AG08396 (cell line): ENCODE measurements around the gene UBAC2.
A peak's percentile ranks its signal among the peaks of the same experiment; 100 is the strongest.
"Not testable (repeated sequence)": the region's sequence is repeated elsewhere in the genome, so short reads cannot be mapped to it uniquely, and the experiment has no call there.

Experiments used
- DNase-seq: peaks from one replicate; pipeline ENCODE4 v3.0.0; 2012; ENCODE audit warnings: low spot score, mixed read lengths

Gene UBAC2

GRCh38 chr13:99249178-99249577, 48.5 kb downstream of the UBAC2 start:
- not testable (repeated sequence) for DNase-seq

- not testable (repeated sequence) for DNase-seq
Observed at GRCh38 chr13:99249606-99250005, 49.0 kb downstream of the UBAC2 start.

DNA sequence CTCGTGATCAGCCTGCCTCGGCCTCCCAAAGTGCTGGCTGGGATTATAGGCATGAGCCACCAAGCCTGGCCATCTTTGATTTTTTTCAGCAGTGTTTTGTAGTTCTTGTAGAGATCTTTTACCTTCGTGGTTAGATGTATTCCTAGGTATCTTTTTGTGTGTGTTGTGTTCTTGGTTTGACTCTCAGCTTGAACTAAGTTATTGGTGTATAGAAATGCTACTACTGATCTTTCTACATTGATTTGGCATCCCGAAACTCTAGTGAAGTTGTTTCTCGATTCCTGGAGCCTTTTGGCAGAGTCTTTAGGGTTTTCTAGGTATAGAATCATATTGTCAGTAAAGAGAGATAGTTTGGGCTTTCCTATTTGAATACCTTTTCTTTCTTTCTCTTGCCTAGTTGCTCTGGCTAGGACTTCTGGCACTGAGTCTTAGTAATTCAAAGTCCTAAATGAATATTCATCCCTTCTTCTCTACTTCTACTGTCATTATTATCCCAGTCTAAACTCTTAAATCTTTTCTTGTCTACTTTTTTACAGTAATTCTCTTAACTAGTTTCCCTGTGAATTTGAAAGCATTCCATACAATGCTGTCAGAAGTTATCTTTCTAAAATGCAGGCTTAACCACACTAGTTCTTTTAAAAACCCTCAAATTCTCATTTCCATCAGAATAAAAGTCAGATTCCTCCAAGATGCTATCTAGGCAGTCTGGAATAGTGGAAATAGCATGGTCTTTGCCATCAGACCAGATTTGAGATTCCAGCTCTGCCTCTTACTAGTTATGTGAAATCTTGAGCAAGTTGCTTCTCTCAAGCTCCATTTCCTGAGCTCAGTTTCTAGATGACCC, 50.5 kb downstream of the UBAC2 start:
- DNase-seq, result no peak

- no peak for DNase-seq
Observed at GRCh38 chr13:99251921-99252320, 51.3 kb downstream of the UBAC2 start.

DNA sequence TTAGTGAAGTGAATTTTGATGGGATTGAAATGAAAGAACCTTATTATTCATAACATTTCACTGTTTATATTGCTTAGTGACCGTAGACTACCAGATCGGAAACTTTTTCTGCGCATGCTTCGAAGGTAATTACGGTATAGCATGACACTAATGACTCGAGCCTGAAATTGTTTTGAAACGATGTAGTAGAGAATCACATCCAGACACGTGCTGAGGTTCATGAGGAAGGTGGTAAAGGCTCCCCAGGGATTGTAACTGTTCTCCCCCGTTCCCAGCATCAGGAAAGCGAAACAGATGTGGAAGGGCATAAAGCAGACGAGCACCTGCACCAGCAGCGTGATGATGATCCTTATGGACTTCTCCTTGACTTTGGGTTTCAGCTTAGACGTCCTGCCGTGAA, 54.2 kb downstream of the UBAC2 start:
- DNase-seq, result no peak

DNA sequence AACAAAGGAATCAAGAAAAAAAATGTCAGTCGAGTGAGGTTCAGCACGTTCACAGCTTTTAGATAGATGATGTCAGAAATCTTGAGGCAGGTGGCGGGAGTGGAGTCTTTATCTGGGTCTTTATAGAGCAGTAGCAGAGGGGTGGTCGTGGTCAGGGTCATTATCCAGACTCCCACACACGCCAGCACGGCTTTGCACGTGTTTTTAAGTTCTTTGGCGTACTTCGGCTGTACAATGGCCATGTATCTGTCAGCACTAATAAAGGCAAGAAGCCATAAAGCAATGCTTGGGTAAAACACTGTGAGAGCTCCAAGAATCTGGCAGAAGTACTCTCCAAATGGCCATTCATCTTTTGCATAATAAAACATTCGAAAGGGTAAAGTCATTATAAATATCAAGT, 54.6 kb downstream of the UBAC2 start:
- DNase-seq, result no peak

DNA sequence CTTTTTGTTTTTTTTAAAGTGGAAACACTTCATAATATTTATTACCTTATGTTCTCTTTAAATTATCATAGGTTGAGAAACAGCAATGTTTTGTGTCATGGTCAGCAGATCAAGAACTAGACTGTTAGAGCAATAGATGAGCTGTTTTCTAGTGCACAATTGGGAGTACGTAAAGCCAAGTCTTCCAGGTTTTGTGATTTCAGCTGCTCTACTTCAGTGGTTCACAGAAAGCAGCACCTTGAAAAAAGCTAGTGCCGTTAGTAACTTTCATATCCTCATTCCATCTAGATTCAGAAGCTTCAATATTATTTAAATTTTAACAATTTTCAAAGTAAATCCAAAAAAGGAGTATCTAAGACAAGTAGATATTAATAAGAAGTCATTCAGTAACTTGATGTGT, 55.6 kb downstream of the UBAC2 start:
- DNase-seq, result no peak

- DNase-seq, result peak; percentile 14
Observed at GRCh38 chr13:99256709-99257108, 56.1 kb downstream of the UBAC2 start.

DNA sequence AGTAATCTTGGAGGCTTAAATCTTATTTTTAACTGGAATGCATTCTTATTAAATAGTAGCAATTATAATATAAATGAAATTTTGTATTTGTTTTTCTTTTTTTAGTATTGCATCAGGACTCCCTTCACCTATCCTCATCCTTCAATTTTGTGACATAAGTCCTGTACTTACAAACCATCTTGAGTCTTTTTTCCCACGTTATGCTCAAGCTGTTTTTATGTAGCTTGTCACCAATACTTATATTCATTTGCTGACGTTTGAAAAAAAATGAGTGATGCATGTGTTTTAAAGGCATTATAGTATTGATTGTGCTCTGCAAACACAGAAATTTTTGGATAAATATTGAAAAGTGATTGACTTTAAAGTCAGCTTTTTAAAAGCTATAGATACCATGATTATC, 56.6 kb downstream of the UBAC2 start:
- no peak for DNase-seq

GRCh38 chr13:99258210-99258860, 57.7 kb downstream of the UBAC2 start, which contains the start of gene GPR18:
Gene GPR18 (minus strand): TSS chr13:99258379. CDS start chr13:99255872, 2,507 bp downstream.
- DNase-seq, result no peak

DNA sequence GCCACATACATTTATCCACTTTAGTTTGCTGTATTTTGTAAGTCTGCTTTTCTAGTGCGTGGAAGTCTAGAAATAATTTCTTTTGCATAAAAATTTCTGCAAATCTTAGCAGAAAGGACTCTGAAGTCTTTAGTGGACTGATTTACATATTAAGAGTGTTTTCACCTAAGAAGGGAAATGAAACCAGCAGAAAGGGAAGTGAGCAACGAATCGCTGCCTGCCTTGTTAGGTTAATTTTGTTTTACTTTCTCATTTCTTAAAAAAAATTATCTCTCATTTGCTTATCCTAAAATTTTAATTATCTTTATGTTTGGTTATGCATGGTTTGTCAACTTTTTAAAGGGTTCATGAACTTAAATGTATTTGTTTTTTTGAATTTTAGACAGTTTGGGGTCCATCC, 58.3 kb downstream of the UBAC2 start:
- no peak for DNase-seq

- DNase-seq, result peak; percentile 10
Observed at GRCh38 chr13:99260216-99260615, 59.6 kb downstream of the UBAC2 start.

- no peak for DNase-seq
Observed at GRCh38 chr13:99261059-99261458, 60.4 kb downstream of the UBAC2 start.

DNA sequence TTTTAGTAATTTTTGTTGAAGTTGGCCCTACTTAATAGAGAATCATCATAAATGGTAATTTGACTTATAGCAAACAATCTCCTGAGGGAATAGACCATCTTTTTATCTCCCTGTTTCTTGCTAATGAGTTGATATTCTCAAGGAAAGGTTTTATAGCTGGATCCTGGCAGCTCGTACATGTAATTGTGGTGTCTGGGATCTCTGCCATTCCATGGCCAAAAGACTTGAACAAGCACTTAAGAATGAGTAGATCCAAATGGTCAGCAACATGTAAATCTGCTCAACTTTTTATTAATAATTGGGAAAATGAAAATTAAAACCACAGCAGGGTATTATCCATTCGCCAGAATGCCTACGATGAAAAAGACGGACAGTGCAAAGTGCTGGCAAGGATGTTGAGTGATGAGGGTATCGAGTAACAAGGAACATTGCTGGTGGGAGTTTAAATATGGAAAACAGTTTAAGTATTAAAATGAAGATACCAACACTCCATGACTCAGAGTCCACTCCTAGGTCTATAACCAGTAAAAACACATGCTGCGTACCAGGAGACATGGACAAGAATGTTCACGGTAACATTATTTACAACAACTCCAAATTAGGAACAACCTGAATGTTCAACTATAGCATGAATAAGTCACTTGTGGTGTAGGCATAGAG, 62.6 kb downstream of the UBAC2 start:
- no peak for DNase-seq

GRCh38 chr13:99264051-99264450, 63.4 kb downstream of the UBAC2 start:
- DNase-seq, result no peak

DNA sequence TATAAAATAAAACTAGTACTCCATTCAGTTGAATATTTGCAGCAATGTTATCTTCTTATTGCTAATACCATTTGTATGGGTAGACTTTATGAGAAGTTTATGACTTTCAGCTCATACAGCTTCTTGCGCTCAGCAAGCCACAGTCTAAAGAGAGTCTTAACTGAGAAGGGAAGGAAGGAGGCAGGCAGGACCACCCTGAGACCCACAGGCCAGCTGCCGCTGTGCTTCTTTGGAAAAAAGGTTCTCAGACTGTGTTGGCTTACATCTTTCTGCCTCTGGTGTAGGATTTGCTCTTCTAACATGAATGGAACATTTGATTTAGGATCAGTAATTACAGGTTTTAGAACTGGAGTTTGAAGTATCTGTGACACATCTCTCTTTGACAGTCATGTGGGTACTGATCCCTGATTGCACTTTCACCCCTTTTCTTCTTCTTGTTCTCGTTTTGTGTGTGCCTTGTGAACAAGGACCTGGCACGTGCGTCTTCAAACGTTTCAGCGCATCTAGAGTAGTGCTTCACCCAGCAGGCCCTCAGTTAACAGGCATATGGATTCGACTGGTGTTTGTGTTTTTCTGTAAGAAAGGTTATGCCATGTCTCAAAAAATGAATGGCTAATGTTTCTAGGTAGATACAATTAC, 64.6 kb downstream of the UBAC2 start:
- DNase-seq, result no peak

GRCh38 chr13:99265821-99266426, 65.3 kb downstream of the UBAC2 start:
- DNase-seq, result peak; percentile 33

DNA sequence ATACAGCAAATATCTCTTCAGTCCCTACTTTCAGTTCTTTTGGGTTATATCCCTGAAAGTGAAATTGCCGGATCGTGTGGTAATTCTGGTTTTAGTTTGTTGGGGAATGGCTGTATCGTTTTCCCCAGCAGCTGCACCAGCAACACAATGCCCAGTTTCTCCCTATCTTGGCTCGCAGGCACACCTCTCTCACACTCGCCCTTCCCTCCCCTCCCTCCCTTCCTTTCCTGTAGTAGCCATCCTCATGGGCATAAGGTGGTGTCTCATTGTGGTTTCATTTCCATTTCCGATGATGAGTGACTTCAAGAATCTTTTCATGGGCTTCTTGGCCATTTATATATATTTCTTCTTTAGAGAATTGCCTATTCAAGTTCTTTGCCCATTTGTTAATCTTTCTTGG, 66.2 kb downstream of the UBAC2 start:
- DNase-seq, result no peak

DNA sequence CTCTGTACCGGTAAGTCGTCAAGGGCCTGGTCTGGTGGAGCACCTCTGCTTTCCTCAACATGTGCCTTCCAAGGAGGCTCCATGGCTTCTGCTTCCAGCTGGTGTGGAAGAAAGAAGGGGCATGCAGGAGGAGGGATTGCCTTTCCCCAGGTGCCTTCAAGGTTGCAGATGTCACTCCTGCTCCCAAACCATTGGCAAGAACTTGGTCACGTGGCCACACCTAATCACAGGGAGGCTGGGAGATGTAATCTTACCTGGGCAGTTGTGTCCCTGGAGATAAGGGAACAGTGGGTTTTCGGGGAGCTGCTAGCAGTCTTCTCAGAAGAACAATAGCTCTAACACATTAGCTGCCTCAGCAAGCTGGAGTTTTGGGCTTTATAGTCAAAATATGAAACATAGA, 67.3 kb downstream of the UBAC2 start:
- no peak for DNase-seq

DNA sequence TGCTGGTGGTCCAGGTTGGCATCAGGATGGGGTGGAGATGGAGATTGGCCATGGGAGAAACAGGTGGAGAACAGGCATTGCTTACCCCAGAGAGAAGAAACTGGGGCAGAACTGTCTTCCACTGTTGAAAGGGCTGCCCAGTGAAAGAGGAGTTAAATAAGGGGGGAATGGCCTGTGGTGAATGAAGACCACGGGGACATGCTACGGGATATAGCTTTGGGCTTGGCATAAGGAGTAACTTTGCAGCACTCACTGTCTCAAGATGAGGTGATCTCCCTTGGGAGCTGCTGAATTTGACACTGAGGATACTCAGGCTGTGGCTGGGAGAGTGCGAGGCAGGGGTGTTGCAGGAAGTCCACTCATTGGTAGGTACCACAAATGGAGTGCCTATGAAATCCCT, 68.2 kb downstream of the UBAC2 start:
- no peak for DNase-seq

DNA sequence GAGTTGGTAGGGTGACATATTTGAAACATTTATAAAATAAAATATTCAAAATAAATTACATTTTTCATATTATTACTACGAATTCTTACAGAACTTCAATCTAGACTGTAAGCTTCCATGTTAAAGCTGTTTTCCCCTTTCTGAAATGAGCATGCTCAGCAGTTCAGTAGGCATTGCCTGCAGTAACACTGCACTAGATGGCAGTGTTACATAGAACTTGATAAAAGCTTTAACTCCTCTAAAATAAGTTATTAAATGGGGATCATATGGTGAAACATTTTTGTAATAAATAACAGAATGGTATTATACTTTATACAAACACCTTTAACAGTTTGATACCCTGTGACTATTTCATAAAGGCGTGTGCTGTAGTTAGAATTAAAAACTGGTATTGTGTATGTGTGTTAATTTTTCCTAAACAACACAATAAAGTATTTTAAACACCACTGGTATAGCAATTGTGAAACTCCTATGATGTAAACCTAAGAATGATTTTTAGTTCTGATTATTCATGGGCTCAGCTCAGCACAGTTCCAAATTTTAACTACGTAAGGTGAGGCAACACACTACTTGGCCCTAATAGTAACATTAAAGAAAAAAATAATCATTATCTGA, 69.1 kb downstream of the UBAC2 start:
- DNase-seq, result peak; percentile 39

DNA sequence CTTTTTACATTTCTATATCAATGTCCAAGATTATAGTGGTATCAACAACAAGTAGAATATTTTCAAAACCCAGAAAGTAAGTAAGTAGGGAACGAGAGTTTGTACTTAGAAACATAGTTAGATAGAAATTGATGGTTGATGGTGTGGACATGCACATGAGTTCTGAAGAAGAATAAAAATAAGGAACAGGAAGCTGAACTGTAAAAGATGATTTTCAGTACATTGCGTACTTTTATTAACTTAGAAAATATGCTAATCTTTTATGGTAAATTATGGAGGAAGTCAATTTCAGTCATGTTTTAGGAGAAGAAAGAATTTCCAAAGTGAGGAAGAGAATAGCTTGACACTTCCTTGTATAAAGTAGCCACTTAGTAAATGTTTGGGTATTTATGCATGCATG, 69.9 kb downstream of the UBAC2 start:
- DNase-seq, result no peak
